WTC11 (cell line): ENCODE data around the gene TRMT2A. TPM values are rescaled to one million over a fixed set of nuclear protein-coding genes. Genes with fewer than 3 reads are reported as not detected.

Experiments
- ATAC-seq: fragments of 200-7000 bp; cut with Tn5 transposase; 2 replicates; pipeline ENCODE4 v1.10.0; 2021; ENCODE audit warnings: mild to moderate bottlenecking, moderate library complexity
- CTCF ChIA-PET: fragments of 300-600 bp; sonication (Branson Sonifier 250); formaldehyde crosslinking; loops from one replicate; lab custom pipeline; 2021; ENCODE audit warnings: antibody characterized with exemption; lab: Charles Lee
- POLR2A ChIA-PET: fragments of 350-600 bp; sonication (Branson Sonifier 250); formaldehyde crosslinking; loops from one replicate; lab custom pipeline; 2021; ENCODE audit warnings: antibody characterized with exemption; lab: Charles Lee
- DNase-seq: peaks from one replicate; pipeline ENCODE4 v3.0.0; 2021; ENCODE audit warnings: low spot score
- H3K27ac Mint-ChIP-seq: 2 replicates; pipeline ENCODE4 v1.8.0; 2021; ENCODE audit warnings: mixed read lengths
- H3K27me3 Mint-ChIP-seq: 2 replicates; pipeline ENCODE4 v1.8.0; 2021; ENCODE audit warnings: low read depth, mild to moderate bottlenecking, moderate library complexity, mixed read lengths
- H3K36me3 Mint-ChIP-seq: 2 replicates; pipeline ENCODE4 v1.8.0; 2021; ENCODE audit warnings: mixed read lengths
- H3K4me1 Mint-ChIP-seq: 2 replicates; pipeline ENCODE4 v1.8.0; 2022; ENCODE audit warnings: mixed read lengths
- H3K4me3 Mint-ChIP-seq: 2 replicates; pipeline ENCODE4 v1.8.0; 2021; ENCODE audit warnings: mild to moderate bottlenecking, moderate library complexity, mixed read lengths
- H3K9me3 Mint-ChIP-seq: 2 replicates; pipeline ENCODE4 v1.8.0; 2021; ENCODE audit warnings: mixed read lengths
- FOXK1 ChIP-seq: sonication (generic); formaldehyde crosslinking; IDR thresholded peaks from 2 replicates; pipeline ENCODE4 v1.8.0; 2022; ENCODE audit warnings: mild to moderate bottlenecking, moderate library complexity, missing genetic modification reagents
- FOXP1 ChIP-seq: sonication (generic); formaldehyde crosslinking; IDR thresholded peaks from 2 replicates; pipeline ENCODE4 v1.8.0; 2022; ENCODE audit warnings: missing genetic modification reagents, mild to moderate bottlenecking, moderate library complexity, borderline replicate concordance
- MXD4 ChIP-seq: fragments of 250-450 bp; sonication (Bioruptor Pico); IDR thresholded peaks from 2 replicates; pipeline ENCODE4 v1.8.0; 2021; ENCODE audit warnings: mild to moderate bottlenecking, moderate library complexity, borderline replicate concordance
- NFYB ChIP-seq: sonication (generic); formaldehyde crosslinking; conservative IDR thresholded peaks from 2 replicates; pipeline ENCODE4 v1.8.0; 2022; ENCODE audit warnings: low read depth, missing genetic modification reagents
- NR1H2 ChIP-seq: sonication (generic); formaldehyde crosslinking; IDR thresholded peaks from 2 replicates; pipeline ENCODE4 v1.9.0; 2021; ENCODE audit warnings: mild to moderate bottlenecking, moderate library complexity, missing genetic modification reagents
- SMAD4 ChIP-seq: sonication (generic); formaldehyde crosslinking; IDR thresholded peaks from 2 replicates; pipeline ENCODE4 v1.8.0; 2022; ENCODE audit warnings: mild to moderate bottlenecking, missing genetic modification reagents
- SOX15 ChIP-seq: fragments of 250-450 bp; sonication (Bioruptor Pico); IDR thresholded peaks from 2 replicates; pipeline ENCODE4 v1.9.0; 2021; ENCODE audit warnings: mild to moderate bottlenecking
- SP1 ChIP-seq: sonication (generic); formaldehyde crosslinking; conservative IDR thresholded peaks from 2 replicates; pipeline ENCODE4 v1.8.1; 2022; ENCODE audit warnings: missing genetic modification reagents
- ZBTB21 ChIP-seq: sonication (generic); formaldehyde crosslinking; IDR thresholded peaks from 2 replicates; pipeline ENCODE4 v1.8.1; 2023; ENCODE audit warnings: mild to moderate bottlenecking, missing genetic modification reagents, borderline replicate concordance
- ZNF232 ChIP-seq: sonication (generic); formaldehyde crosslinking; IDR thresholded peaks from 2 replicates; pipeline ENCODE4 v1.8.0; 2022; ENCODE audit warnings: mild to moderate bottlenecking, missing genetic modification reagents
- total RNA-seq: library from RNA; stranded (reverse); gene quantifications from 3 replicates; pipeline ENCODE4 v1.2.3, GENCODE V29; 2021
- TF ChIP-seq, protein P1 (sequence below): sonication (generic); formaldehyde crosslinking; IDR thresholded peaks from 2 replicates; pipeline ENCODE4 v1.8.0; 2022; ENCODE audit warnings: missing genetic modification reagents
- TF ChIP-seq, protein P2 (sequence below): sonication (generic); formaldehyde crosslinking; IDR thresholded peaks from 2 replicates; pipeline ENCODE4 v1.8.0; 2022; ENCODE audit warnings: mild to moderate bottlenecking, missing genetic modification reagents
- TF ChIP-seq, protein P3 (sequence below): fragments of 250-450 bp; sonication (Bioruptor Pico); IDR thresholded peaks from 2 replicates; pipeline ENCODE4 v1.9.0; 2021; ENCODE audit warnings: moderate library complexity, mild to moderate bottlenecking, inconsistent platforms, borderline replicate concordance
- TF ChIP-seq, protein P4 (sequence below): sonication (generic); formaldehyde crosslinking; IDR thresholded peaks from 2 replicates; pipeline ENCODE4 v1.8.0; 2022; ENCODE audit warnings: mild to moderate bottlenecking, missing genetic modification reagents
- TF ChIP-seq, protein P5 (sequence below): sonication (generic); formaldehyde crosslinking; IDR thresholded peaks from 2 replicates; pipeline ENCODE4 v1.8.1; 2023; ENCODE audit warnings: mild to moderate bottlenecking, missing genetic modification reagents, moderate library complexity

Gene TRMT2A
- total RNA-seq, 1 experiment from 2014 or later: 68.6 TPM

DNA sequence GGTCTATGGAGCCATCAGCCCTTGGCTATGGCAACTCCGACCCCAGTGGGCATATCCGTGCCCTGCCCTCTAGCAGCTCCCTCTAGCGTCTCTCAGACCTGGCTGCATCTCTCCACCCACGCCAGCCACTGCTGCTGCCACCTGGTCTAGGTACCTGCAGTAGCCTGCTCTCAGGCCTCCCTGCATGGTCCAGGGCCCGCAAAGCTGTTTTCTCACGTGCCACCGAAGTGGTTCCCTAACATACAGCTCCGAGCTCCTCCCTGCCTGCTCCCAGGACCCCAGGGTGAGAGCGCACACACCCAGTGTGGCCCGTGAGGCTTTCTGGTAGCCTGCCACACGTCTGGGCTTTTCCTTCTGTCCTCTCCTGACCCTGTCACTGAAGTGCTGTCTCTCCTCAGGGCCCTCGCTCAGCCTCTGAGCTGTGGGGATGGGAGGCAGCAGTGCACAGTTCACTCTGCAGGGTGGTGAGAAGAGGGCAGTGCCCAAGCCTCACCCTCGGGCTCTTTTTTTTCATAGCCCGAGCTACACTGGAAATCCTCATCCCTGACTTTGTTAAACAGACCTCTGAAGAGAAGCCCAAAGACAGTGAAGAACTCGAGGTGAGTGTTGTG lies 22.7 kb downstream of the TRMT2A start:
- Mint-ChIP-seq H3K4me3 (no peak overlapping the region), H3K4me1 (no peaks in the 10 kb centered on the region; the same call in 1 of the 2 replicates), H3K27ac (no peak overlapping the region), H3K27me3 (no peaks in the 10 kb centered on the region), H3K36me3 (peaks cover 93% of the 10 kb centered on the region), H3K9me3 (no peaks in the 10 kb centered on the region)
- DNase-seq (no peak), ATAC-seq (peak; percentile 48; the same call in 1 of the 2 replicates)
- no peak for TF ChIP-seq SP1 (CRISPR knock-in tag)
- TF ChIP-seq, protein P1, sequence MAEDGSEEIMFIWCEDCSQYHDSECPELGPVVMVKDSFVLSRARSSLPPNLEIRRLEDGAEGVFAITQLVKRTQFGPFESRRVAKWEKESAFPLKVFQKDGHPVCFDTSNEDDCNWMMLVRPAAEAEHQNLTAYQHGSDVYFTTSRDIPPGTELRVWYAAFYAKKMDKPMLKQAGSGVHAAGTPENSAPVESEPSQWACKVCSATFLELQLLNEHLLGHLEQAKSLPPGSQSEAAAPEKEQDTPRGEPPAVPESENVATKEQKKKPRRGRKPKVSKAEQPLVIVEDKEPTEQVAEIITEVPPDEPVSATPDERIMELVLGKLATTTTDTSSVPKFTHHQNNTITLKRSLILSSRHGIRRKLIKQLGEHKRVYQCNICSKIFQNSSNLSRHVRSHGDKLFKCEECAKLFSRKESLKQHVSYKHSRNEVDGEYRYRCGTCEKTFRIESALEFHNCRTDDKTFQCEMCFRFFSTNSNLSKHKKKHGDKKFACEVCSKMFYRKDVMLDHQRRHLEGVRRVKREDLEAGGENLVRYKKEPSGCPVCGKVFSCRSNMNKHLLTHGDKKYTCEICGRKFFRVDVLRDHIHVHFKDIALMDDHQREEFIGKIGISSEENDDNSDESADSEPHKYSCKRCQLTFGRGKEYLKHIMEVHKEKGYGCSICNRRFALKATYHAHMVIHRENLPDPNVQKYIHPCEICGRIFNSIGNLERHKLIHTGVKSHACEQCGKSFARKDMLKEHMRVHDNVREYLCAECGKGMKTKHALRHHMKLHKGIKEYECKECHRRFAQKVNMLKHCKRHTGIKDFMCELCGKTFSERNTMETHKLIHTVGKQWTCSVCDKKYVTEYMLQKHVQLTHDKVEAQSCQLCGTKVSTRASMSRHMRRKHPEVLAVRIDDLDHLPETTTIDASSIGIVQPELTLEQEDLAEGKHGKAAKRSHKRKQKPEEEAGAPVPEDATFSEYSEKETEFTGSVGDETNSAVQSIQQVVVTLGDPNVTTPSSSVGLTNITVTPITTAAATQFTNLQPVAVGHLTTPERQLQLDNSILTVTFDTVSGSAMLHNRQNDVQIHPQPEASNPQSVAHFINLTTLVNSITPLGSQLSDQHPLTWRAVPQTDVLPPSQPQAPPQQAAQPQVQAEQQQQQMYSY: no peak
- TF ChIP-seq, protein P2, sequence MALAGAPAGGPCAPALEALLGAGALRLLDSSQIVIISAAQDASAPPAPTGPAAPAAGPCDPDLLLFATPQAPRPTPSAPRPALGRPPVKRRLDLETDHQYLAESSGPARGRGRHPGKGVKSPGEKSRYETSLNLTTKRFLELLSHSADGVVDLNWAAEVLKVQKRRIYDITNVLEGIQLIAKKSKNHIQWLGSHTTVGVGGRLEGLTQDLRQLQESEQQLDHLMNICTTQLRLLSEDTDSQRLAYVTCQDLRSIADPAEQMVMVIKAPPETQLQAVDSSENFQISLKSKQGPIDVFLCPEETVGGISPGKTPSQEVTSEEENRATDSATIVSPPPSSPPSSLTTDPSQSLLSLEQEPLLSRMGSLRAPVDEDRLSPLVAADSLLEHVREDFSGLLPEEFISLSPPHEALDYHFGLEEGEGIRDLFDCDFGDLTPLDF (CRISPR knock-in tag): no peak
- TF ChIP-seq FOXP1 (CRISPR knock-in tag): 0 out of 2 replicates have a peak, but pooled peaks have one; percentile 32
- no peak for TF ChIP-seq SOX15
- TF ChIP-seq, protein P3, sequence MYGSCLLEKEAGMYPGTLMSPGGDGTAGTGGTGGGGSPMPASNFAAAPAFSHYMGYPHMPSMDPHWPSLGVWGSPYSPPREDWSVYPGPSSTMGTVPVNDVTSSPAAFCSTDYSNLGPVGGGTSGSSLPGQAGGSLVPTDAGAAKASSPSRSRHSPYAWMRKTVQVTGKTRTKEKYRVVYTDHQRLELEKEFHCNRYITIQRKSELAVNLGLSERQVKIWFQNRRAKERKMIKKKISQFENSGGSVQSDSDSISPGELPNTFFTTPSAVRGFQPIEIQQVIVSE (CRISPR knock-in tag): no peak
- CTCF ChIA-PET: interaction anchor here (0.9 to 1.8 kb wide), 4 partner anchors 9 to 26 kb away, joined by 3 to 5 read pairs (median 4); partner anchors contain the start of gene RANBP1
- POLR2A ChIA-PET: no interaction called here

DNA sequence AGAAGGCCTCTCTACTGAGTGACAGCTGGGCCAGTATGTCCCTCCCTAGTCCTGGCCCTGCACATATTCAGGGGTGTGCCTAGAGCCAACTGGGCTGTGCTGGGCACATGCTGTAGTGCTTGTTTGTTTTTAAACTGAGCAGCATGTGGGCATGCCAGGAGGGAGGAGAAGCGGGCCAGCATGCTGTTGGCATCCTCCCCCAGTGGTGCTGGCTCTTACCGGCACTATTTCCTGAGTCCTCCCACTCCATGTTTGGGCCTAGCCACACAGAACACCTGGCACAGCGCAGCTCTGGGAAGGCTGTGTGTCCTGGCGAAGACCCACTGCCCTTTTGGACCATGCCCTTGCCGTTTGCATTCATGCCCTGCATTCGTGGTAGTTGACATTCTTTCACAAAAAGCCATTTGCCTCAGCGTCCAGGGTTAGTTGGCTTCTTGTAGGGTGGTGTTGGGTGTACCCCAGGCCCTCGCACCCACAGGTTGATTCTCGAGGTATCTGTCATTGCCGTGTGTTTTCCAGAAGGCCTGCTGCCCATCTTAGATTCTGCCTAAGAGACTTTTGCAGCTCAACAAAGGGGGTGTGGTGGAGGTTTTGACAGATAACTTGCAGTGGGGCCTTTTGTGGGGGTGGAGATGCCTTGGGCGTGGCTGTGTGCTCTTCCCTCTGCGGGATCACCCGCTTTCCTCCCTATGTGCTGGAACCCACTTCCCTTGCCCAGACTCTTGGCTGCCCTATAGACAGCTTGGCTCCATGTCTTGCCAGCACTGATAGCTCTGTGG lies 23.4 kb downstream of the TRMT2A start:
- CTCF ChIA-PET: interaction anchor here (0.9 to 1.8 kb wide), 4 partner anchors 9 to 26 kb away, joined by 3 to 5 read pairs (median 4); partner anchors contain the start of gene RANBP1
- H3K27ac Mint-ChIP-seq: no peak overlapping the region
- peaks cover 93% of the 10 kb centered on the region for H3K36me3 Mint-ChIP-seq
- no peak overlapping the region for H3K4me3 Mint-ChIP-seq
- H3K9me3 Mint-ChIP-seq: no peaks in the 10 kb centered on the region
- TF ChIP-seq NFYB (CRISPR knock-in tag) (no peak), ZNF232 (CRISPR knock-in tag) (no peak), SMAD4 (CRISPR knock-in tag) (no peak), ZBTB21 (CRISPR knock-in tag) (no peak), FOXK1 (CRISPR knock-in tag) (no peak), NR1H2 (CRISPR knock-in tag) (no peak)
- TF ChIP-seq, protein P4, sequence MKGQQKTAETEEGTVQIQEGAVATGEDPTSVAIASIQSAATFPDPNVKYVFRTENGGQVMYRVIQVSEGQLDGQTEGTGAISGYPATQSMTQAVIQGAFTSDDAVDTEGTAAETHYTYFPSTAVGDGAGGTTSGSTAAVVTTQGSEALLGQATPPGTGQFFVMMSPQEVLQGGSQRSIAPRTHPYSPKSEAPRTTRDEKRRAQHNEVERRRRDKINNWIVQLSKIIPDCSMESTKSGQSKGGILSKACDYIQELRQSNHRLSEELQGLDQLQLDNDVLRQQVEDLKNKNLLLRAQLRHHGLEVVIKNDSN (CRISPR knock-in tag): no peak
- TF ChIP-seq, all 79 proteins: peak for 0
- no peaks in the 10 kb centered on the region for H3K4me1 Mint-ChIP-seq
- no peaks in the 10 kb centered on the region for H3K27me3 Mint-ChIP-seq
- DNase-seq (no peak), ATAC-seq (no peak)
- POLR2A ChIA-PET: no interaction called here

DNA sequence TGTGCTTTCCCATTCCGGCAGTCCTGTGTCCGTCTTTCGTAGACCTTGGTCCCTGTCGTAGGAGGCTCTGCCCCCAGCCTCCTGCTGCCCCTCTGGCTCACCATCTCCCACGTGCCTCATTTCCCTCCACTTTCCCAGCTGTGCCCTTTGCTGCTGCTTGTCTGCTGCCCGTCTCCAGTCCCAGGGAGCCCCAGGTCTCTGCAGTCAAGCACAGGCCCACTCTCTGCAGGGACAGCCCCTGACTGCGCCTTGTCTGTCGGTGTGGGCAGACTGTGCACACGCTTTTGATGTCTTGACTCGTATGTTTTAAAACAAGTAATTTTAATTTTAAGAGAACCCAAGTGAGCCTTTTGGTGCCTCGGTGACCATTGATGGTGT lies 24.6 kb downstream of the TRMT2A start:
- H3K9me3 Mint-ChIP-seq: no peaks in the 10 kb centered on the region
- ChIA-PET CTCF (no interaction called here), POLR2A (no interaction called here)
- ATAC-seq (no peak), DNase-seq (no peak)
- peaks cover 92% of the 10 kb centered on the region for H3K36me3 Mint-ChIP-seq
- TF ChIP-seq, protein P5, sequence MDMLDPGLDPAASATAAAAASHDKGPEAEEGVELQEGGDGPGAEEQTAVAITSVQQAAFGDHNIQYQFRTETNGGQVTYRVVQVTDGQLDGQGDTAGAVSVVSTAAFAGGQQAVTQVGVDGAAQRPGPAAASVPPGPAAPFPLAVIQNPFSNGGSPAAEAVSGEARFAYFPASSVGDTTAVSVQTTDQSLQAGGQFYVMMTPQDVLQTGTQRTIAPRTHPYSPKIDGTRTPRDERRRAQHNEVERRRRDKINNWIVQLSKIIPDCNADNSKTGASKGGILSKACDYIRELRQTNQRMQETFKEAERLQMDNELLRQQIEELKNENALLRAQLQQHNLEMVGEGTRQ: no peak
- TF ChIP-seq MXD4 (CRISPR knock-in tag): no peak
- no peaks in the 10 kb centered on the region for H3K27me3 Mint-ChIP-seq
- no peak overlapping the region for H3K4me3 Mint-ChIP-seq
- H3K27ac Mint-ChIP-seq: no peak overlapping the region
- H3K4me1 Mint-ChIP-seq: no peaks in the 10 kb centered on the region
